Thymus (tissue), 11 donors: ENCODE data around the gene ROPN1. TPM values are rescaled to one million over a fixed set of nuclear protein-coding genes. Genes with fewer than 3 reads are reported as not detected.

Experiments
- DNase-seq, 9 donors: peaks; one replicate each; pipeline ENCODE4 v3.0.0-alpha.2; 2013; ENCODE audit warnings: low spot score in 9 of 9, low read depth in 6 of 9, missing footprints in 1 of 9
- H3K27ac ChIP-seq, 2 donors: one replicate each; pipeline ENCODE4 v1.5.1; 2013; ENCODE audit warnings: control low read depth in 1 of 2, low read depth in 1 of 2, low read length in 1 of 2, mild to moderate bottlenecking in 1 of 2, moderate library complexity in 1 of 2
- H3K27me3 ChIP-seq, 2 donors: one replicate each; pipeline ENCODE4 v1.5.1; 2013; ENCODE audit warnings: low read length in 1 of 2; ENCODE audit not compliant: control insufficient read depth in 2 of 2, insufficient read depth in 1 of 2
- H3K36me3 ChIP-seq, 2 donors: one replicate each; pipeline ENCODE4 v1.5.1; 2013; ENCODE audit warnings: low read length in 1 of 2, mild to moderate bottlenecking in 1 of 2, moderate library complexity in 1 of 2; ENCODE audit not compliant: control insufficient read depth in 2 of 2, insufficient read depth in 2 of 2
- H3K4me1 ChIP-seq, 2 donors: one replicate each; pipeline ENCODE4 v1.5.1; 2013; ENCODE audit warnings: low read length in 2 of 2; ENCODE audit not compliant: control insufficient read depth in 2 of 2, insufficient read depth in 2 of 2
- H3K4me3 ChIP-seq, 2 donors: one replicate each; pipeline ENCODE4 v1.5.1; 2013; ENCODE audit warnings: low read length in 2 of 2, control low read depth in 1 of 2, mild to moderate bottlenecking in 1 of 2
- H3K9me3 ChIP-seq, 2 donors: one replicate each; pipeline ENCODE4 v1.5.1; 2013; ENCODE audit warnings: low read length in 1 of 2, mild to moderate bottlenecking in 1 of 2; ENCODE audit not compliant: control insufficient read depth in 2 of 2, insufficient read depth in 1 of 2
- WGBS: extraction: QIAGEN DNeasy Blood & Tissue Kit; methylation state at CpG from one replicate; pipeline ENCODE4 v1.1.7; 2013; 5-methylcytosine and 5-hydroxymethylcytosine counted together
- polyA plus RNA-seq: library from polyadenylated mRNA; stranded (reverse); fragments of 200-250 nt; gene quantifications from one replicate; pipeline ENCODE4 v1.2.3, GENCODE V29; 2013
- total RNA-seq: library from RNA; stranded (reverse); fragments of 120-200 nt; gene quantifications from one replicate; pipeline ENCODE4 v1.2.4, GENCODE V29; 2013
- donor health status: healthy.

Gene ROPN1
- total and polyA plus RNA-seq, 2 donors = 0.09 to 0.30 TPM

- peak in 2 of 9 donors; percentile 3 to 9 for DNase-seq
Observed at GRCh38 chr3:123961508-123961856, 30.4 kb downstream of the ROPN1 start.

DNA sequence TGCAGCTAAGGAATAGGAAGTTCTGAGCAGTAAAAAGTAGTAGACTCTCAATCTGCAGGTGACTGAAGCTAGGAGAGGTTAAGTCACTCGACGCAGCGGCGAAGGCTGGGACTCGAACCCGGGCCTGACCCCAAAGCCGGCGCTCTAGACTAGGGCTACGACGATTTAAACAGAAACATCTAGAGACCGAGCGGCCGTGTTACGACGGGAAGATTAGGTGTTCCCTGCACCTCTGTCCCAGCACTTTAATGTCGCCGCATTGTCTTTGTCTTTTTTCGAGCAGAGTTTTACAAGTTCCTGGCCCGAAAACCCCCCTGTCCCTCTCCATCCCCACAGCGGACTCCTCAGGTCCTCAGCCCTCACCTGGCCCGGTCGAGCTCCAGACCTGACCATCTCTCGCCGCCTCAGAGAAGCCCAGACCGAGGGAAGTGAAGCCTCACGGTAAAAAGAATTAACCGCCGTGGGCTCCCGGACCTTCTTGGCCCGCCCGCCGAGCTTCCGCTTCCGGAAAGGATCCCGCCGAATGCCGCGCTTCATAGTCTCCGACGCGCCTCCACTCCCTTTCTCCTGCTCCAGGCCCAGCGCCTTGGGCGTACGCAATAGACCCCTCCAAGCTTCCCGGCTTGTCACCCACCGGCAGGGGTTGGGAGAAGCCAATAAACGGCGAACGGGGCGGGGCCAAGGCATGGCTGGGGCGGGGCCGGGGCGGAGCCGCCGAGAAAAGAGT lies 31.0 kb downstream of the ROPN1 start, which contains the start of gene CCDC14:
TSS of gene CCDC14 (minus strand) at position 449 of the 727 bp plus-strand sequence. CDS start at position 393, 56 bp downstream.
- H3K27me3 ChIP-seq = peaks cover 0 to 27% of the 10 kb centered on the region in 2 donors
- WGBS = under 1% methylated on average over 55 of the region's 55 CpGs
- H3K27ac ChIP-seq = peak within 1 kb of the TSS; percentile 80 to 85
- peaks cover 0 to 3% of the 10 kb centered on the region in 2 donors for H3K4me1 ChIP-seq
- H3K36me3 ChIP-seq = no peaks in the 10 kb centered on the region
- no peaks in the 10 kb centered on the region for H3K9me3 ChIP-seq
- peak; percentile 52 to 90 (median 75) for DNase-seq
- peak within 1 kb of the TSS; percentile 70 to 98 for H3K4me3 ChIP-seq

More at GRCh38 chr3:123961508-123961856, 30.4 kb downstream of the ROPN1 start:
- H3K36me3 ChIP-seq = no peaks in the 10 kb centered on the region
- peak overlapping the region in 1 of 2 donors; percentile 80 for H3K27ac ChIP-seq
- H3K4me1 ChIP-seq = peaks cover 0 to 3% of the 10 kb centered on the region in 2 donors
- peak overlapping the region; percentile 70 to 98 for H3K4me3 ChIP-seq
- WGBS = 7% methylated on average over 15 of the region's 15 CpGs
- H3K9me3 ChIP-seq = no peaks in the 10 kb centered on the region
- H3K27me3 ChIP-seq = peaks cover 0 to 27% of the 10 kb centered on the region in 2 donors

GRCh38 chr3:123953735-123954134 lies 38.2 kb downstream of the ROPN1 start:
- Histone ChIP-seq H3K27me3 (no peaks in the 10 kb centered on the region), H3K4me1 (no peaks in the 10 kb centered on the region), H3K36me3 (peaks cover 5 to 35% of the 10 kb centered on the region in 2 donors), H3K4me3 (no peak overlapping the region), H3K27ac (no peak overlapping the region), H3K9me3 (no peaks in the 10 kb centered on the region)
- WGBS = 96% methylated on average over 4 of the region's 4 CpGs
- DNase-seq = no peak

DNA sequence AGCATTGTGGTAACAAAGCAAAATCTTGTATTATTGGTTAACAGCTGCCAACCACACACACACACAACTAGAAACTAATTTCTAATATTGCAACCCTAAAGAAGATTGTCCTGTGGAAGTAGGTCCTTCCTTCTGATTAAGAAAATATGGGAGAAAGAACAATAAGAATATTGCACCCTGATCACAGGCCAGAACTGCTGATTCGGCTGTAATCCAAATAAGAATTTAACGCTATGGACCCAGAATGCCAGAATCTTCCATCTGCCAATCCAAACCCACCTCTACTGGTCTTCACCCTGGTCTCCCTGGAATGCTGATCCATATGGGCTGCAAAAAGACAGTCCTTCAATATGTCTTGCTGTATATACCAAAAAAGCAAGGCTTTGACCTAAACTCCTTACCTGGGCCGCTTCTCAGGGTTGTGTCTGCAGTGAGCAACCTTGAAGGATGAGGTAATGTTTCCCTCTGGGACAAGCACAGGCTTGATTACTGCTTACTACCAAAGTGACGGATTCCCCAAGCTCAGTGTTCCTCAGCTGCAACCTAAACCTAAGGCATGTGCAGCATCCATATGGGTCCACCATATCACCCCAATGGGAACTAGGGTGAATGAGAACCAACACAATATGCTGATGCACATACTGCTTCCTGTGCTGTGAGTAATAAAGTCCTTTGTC lies 38.9 kb downstream of the ROPN1 start:
- peaks cover 5 to 40% of the 10 kb centered on the region in 2 donors for H3K36me3 ChIP-seq
- no peaks in the 10 kb centered on the region for H3K4me1 ChIP-seq
- no peak overlapping the region for H3K4me3 ChIP-seq
- H3K9me3 ChIP-seq = no peaks in the 10 kb centered on the region
- DNase-seq = no peak
- H3K27me3 ChIP-seq = no peaks in the 10 kb centered on the region
- H3K27ac ChIP-seq = no peak overlapping the region
- 98% methylated on average over 4 of the region's 4 CpGs for WGBS

DNA sequence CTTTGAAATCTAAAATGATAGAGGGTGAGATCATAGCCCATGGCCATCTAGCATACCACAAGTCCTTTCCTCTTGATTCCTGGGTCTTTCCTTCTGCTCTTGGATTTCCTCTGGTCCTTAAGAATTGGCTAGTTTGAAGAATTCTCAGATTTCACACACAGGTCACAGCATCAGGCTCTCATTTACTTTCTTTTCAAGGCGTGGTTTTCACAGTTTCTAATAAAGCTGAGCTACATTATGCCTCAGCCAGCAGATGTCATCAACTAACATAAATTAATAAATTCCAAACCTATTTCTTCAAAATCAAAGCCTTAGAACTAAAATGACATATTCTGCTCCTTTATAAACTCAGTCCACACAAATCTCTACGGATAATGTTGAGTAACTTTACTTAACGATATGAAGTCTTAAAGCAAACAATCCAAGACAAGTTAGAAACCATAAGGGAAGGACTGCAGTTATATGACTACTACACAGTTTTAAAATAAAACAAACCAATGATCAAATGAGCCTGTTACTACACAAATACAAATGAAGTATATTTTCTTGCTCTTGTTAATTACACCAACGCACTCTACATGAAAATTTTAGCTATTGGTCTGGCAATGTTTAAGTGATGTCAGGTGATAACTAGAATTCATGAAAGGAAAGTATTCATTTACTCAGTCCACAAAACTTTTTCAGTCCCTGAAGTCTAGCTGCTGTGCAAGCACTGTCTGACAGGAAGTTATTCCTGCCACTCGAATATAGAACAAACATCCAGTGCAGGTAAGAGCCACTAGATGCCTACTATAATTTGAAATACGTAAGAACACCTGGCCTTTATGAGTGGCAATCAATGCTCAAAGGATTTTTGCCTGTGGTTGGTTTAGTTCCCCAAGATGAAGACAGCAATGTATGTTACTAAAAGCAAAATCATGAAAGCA lies 40.1 kb downstream of the ROPN1 start:
- DNase-seq = no peak
- no peaks in the 10 kb centered on the region for H3K4me1 ChIP-seq
- H3K9me3 ChIP-seq = no peaks in the 10 kb centered on the region
- H3K27ac ChIP-seq = no peak overlapping the region
- H3K36me3 ChIP-seq = peaks cover 5 to 44% of the 10 kb centered on the region in 2 donors
- H3K4me3 ChIP-seq = no peak overlapping the region
- 97% methylated on average over 6 of the region's 6 CpGs for WGBS
- H3K27me3 ChIP-seq = no peaks in the 10 kb centered on the region

GRCh38 chr3:123949641-123950040 lies 42.3 kb downstream of the ROPN1 start:
- no peak for DNase-seq
- 99% methylated on average over 2 of the region's 2 CpGs for WGBS

DNA sequence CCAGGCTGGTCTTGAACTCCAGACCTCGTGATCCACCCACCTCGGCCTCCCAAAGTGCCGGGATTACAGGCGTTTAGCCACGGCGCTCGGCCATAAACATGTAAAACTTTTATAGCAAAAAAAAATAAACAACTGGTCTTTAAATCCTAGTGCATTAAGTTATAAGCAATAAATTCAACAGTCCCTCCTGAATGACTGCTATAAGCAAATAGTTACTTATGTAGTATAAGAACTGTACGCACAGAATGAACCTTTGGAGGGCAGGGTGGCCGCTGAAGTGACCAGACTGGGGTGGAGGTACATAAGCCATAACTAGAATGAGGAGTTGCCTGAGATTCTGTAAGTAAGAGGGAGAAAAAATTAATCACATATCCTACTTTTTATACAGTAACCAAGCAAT lies 43.5 kb downstream of the ROPN1 start:
- DNase-seq = no peak
- Histone ChIP-seq H3K9me3 (no peaks in the 10 kb centered on the region), H3K36me3 (peaks cover 9 to 45% of the 10 kb centered on the region in 2 donors), H3K27ac (no peak overlapping the region), H3K4me3 (no peak overlapping the region), H3K27me3 (no peaks in the 10 kb centered on the region), H3K4me1 (no peaks in the 10 kb centered on the region)
- WGBS = over 99% methylated on average over 9 of the region's 9 CpGs

More at GRCh38 chr3:123949641-123950040, 42.3 kb downstream of the ROPN1 start:
- H3K36me3 ChIP-seq = peaks cover 5 to 39% of the 10 kb centered on the region in 2 donors
- H3K9me3 ChIP-seq = no peaks in the 10 kb centered on the region
- no peaks in the 10 kb centered on the region for H3K4me1 ChIP-seq
- no peaks in the 10 kb centered on the region for H3K27me3 ChIP-seq
- no peak overlapping the region for H3K4me3 ChIP-seq
- no peak overlapping the region for H3K27ac ChIP-seq

GRCh38 chr3:123947482-123947881 lies 44.4 kb downstream of the ROPN1 start:
- no peak for DNase-seq
- Histone ChIP-seq H3K4me3 (no peak overlapping the region), H3K9me3 (no peaks in the 10 kb centered on the region), H3K36me3 (peaks cover 10 to 44% of the 10 kb centered on the region in 2 donors), H3K4me1 (no peaks in the 10 kb centered on the region), H3K27me3 (no peaks in the 10 kb centered on the region), H3K27ac (no peak overlapping the region)
